ENCODE results near the gene DENND1A.

The DENND1A gene

DNA sequence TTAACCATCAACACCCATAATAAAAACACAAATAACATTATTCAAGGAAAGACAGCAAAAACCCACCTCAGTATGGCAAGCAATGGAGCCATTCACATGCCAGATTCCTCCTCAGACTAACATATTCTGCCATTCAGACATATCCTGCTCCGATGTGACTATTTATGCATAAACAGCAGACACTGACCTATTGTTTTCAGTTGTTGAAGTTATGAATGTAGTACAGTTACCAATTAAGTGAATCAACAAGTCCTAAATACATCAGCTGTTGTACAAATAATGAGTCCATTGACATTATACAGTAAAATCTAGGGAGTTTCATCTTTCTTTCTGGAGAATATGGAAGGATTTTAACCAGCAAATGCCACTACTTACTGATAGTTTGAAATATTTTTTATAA is 131.7 kb downstream of the DENND1A start:
- no peak overlapping the region for H3K14ac ChIP-seq (ENCODE audit: low read length)
- H4K8ac ChIP-seq (ENCODE audit: low read depth, low read length) = no peak overlapping the region
- H3K36me3 ChIP-seq (replicated peaks in 1 of 2; ENCODE audit: control insufficient read depth in 2 of 2, insufficient read depth in 2 of 2, low read length in 2 of 2) = no peaks in the 10 kb centered on the region
- H2BK120ac ChIP-seq (ENCODE audit: low read depth, low read length) = no peak overlapping the region
- no peak overlapping the region for H3K9ac ChIP-seq (ENCODE audit: low read depth, low read length, poor library complexity)
- no peak overlapping the region for H3K4me3 ChIP-seq (ENCODE audit: low read length in 2 of 2)
- no peak overlapping the region for H2BK15ac ChIP-seq (ENCODE audit: low read length)
- H4K91ac ChIP-seq (ENCODE audit: low read depth, low read length, poor library complexity) = no peak overlapping the region
- no peak overlapping the region for H3K4me2 ChIP-seq (ENCODE audit: insufficient read depth, low read length, poor library complexity, severe bottlenecking)
- H3K4ac ChIP-seq (ENCODE audit: low read length) = no peak overlapping the region
- no peak overlapping the region for H3K18ac ChIP-seq (ENCODE audit: low read length)
- H3K79me1 ChIP-seq (ENCODE audit: low read depth, low read length) = no peaks in the 10 kb centered on the region
- no peak overlapping the region for H2AFZ ChIP-seq (ENCODE audit: low read length)
- H3K27me3 ChIP-seq (ENCODE audit: control insufficient read depth in 3 of 3, insufficient read depth in 3 of 3, low read depth in 1 of 3, low read length in 3 of 3) = no peaks in the 10 kb centered on the region
- H3K4me1 ChIP-seq (ENCODE audit: control insufficient read depth in 2 of 2, insufficient read depth in 1 of 2, low read depth in 1 of 2, low read length in 2 of 2) = peaks cover 0 to 4% of the 10 kb centered on the region in 2 donors
- H3K27ac ChIP-seq (replicated peaks; ENCODE audit: low read length) = no peak overlapping the region
- WGBS, 2 donors (ENCODE audit: extremely low coverage in 2 of 2, insufficient read length in 2 of 2, insufficient replicate concordance in 1 of 2) = no CpG with 5 or more reads among the region's 1 CpG
- no peak overlapping the region for H2BK5ac ChIP-seq (ENCODE audit: low read length)
- no peak overlapping the region for H3K23ac ChIP-seq (ENCODE audit: low read depth, low read length, poor library complexity)
- no peak for DNase-seq (ENCODE audit: low spot score)
- H2AK5ac ChIP-seq (ENCODE audit: low read depth, low read length) = no peak overlapping the region
- H3K9me3 ChIP-seq (replicated peaks in 1 of 2; ENCODE audit: control insufficient read depth in 2 of 2, insufficient read depth in 1 of 2, low read depth in 1 of 2, low read length in 2 of 2) = no peaks in the 10 kb centered on the region
- no peak overlapping the region for H2BK12ac ChIP-seq (ENCODE audit: low read length)

DNA sequence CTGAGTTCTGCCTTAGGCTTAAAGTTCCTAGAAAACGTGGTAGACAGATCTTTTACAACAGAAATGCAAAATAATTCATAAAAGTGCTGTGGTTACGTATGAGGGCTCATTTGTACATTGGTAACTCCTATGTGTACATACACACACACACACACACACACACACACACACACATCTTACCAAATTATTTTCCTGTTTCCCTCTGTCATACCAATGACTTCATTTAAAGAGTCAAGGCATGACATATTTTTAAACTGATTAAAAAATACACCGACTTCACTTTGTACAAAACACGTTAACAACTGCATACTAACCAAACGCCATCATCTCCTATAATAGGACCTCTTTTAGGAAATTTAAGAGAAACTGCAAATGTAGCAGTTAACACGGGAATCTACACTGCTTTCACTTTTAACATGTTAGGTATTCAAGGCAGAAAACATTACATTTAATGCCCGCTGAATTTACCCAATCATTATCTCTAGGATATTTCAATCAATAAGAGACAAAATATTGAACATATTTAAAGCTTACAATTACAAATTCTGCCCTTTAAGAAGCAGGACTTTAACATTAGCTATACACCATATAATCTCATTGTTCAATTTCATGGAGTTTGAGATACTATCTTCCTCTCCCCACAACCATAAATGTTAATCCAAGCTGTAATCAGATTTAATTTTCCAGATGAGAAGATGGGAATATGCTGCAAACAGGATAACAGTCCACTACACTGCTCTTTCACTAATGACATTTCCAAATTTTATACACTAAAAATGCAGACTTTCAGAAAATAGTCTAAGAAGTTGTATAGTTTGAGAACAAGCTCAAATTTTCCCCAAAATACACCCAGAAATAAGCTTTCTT is 133.1 kb downstream of the DENND1A start:
- H4K91ac ChIP-seq (ENCODE audit: low read depth, low read length, poor library complexity) = no peak overlapping the region
- H2BK12ac ChIP-seq (ENCODE audit: low read length) = no peak overlapping the region
- H3K79me1 ChIP-seq (ENCODE audit: low read depth, low read length) = no peaks in the 10 kb centered on the region
- no peak overlapping the region for H3K4ac ChIP-seq (ENCODE audit: low read length)
- no peak overlapping the region for H3K18ac ChIP-seq (ENCODE audit: low read length)
- no peak overlapping the region for H3K9ac ChIP-seq (ENCODE audit: low read depth, low read length, poor library complexity)
- no peak overlapping the region for H2BK5ac ChIP-seq (ENCODE audit: low read length)
- no peak for DNase-seq (ENCODE audit: low spot score)
- H3K14ac ChIP-seq (ENCODE audit: low read length) = no peak overlapping the region
- H3K9me3 ChIP-seq (replicated peaks in 1 of 2; ENCODE audit: control insufficient read depth in 2 of 2, insufficient read depth in 1 of 2, low read depth in 1 of 2, low read length in 2 of 2) = no peaks in the 10 kb centered on the region
- H3K4me3 ChIP-seq (ENCODE audit: low read length in 2 of 2) = no peak overlapping the region
- no peak overlapping the region for H3K4me2 ChIP-seq (ENCODE audit: insufficient read depth, low read length, poor library complexity, severe bottlenecking)
- no peak overlapping the region for H2AK5ac ChIP-seq (ENCODE audit: low read depth, low read length)
- H2BK15ac ChIP-seq (ENCODE audit: low read length) = no peak overlapping the region
- H3K4me1 ChIP-seq (ENCODE audit: control insufficient read depth in 2 of 2, insufficient read depth in 1 of 2, low read depth in 1 of 2, low read length in 2 of 2) = peaks cover 0 to 2% of the 10 kb centered on the region in 2 donors
- WGBS, 2 donors (ENCODE audit: extremely low coverage in 2 of 2, insufficient read length in 2 of 2, insufficient replicate concordance in 1 of 2) = no CpG with 5 or more reads among the region's 7 CpGs
- no peak overlapping the region for H4K8ac ChIP-seq (ENCODE audit: low read depth, low read length)
- H2BK120ac ChIP-seq (ENCODE audit: low read depth, low read length) = no peak overlapping the region
- no peaks in the 10 kb centered on the region for H3K27me3 ChIP-seq (ENCODE audit: control insufficient read depth in 3 of 3, insufficient read depth in 3 of 3, low read depth in 1 of 3, low read length in 3 of 3)
- no peak overlapping the region for H3K23ac ChIP-seq (ENCODE audit: low read depth, low read length, poor library complexity)
- no peaks in the 10 kb centered on the region for H3K36me3 ChIP-seq (replicated peaks in 1 of 2; ENCODE audit: control insufficient read depth in 2 of 2, insufficient read depth in 2 of 2, low read length in 2 of 2)
- H3K27ac ChIP-seq (replicated peaks; ENCODE audit: low read length) = no peak overlapping the region
- H2AFZ ChIP-seq (ENCODE audit: low read length) = no peak overlapping the region

DNA sequence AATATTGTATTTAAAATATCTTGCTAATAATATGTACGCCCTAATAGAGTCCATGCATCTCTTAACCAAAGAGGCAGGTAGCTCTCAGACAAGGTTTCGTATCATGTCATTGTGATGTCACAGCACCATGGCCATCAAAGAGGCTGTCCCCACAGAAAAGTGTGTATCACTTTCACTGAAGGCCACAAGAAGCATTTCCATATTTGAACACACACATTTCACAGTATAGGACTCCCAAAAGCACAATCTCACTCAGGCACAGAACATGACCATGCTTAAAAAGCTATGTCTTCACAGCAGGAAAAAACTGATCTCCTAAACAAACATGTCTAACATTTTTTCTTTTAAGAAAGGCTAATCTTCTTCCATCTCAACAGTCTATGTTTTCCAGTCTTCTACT is 133.8 kb downstream of the DENND1A start:
- H2BK120ac ChIP-seq (ENCODE audit: low read depth, low read length) = no peak overlapping the region
- H3K27ac ChIP-seq (replicated peaks; ENCODE audit: low read length) = no peak overlapping the region
- H3K23ac ChIP-seq (ENCODE audit: low read depth, low read length, poor library complexity) = no peak overlapping the region
- no peak overlapping the region for H2AK5ac ChIP-seq (ENCODE audit: low read depth, low read length)
- DNase-seq (ENCODE audit: low spot score) = no peak
- H3K4me3 ChIP-seq (ENCODE audit: low read length in 2 of 2) = no peak overlapping the region
- WGBS, 2 donors (ENCODE audit: extremely low coverage in 2 of 2, insufficient read length in 2 of 2, insufficient replicate concordance in 1 of 2) = no CpG with 5 or more reads among the region's 2 CpGs
- H3K4ac ChIP-seq (ENCODE audit: low read length) = no peak overlapping the region
- no peak overlapping the region for H3K18ac ChIP-seq (ENCODE audit: low read length)
- no peak overlapping the region for H4K8ac ChIP-seq (ENCODE audit: low read depth, low read length)
- H2BK15ac ChIP-seq (ENCODE audit: low read length) = no peak overlapping the region
- H4K91ac ChIP-seq (ENCODE audit: low read depth, low read length, poor library complexity) = no peak overlapping the region
- no peak overlapping the region for H2BK5ac ChIP-seq (ENCODE audit: low read length)
- H3K4me1 ChIP-seq (ENCODE audit: control insufficient read depth in 2 of 2, insufficient read depth in 1 of 2, low read depth in 1 of 2, low read length in 2 of 2) = peaks cover 0 to 2% of the 10 kb centered on the region in 2 donors
- H3K9me3 ChIP-seq (replicated peaks in 1 of 2; ENCODE audit: control insufficient read depth in 2 of 2, insufficient read depth in 1 of 2, low read depth in 1 of 2, low read length in 2 of 2) = no peaks in the 10 kb centered on the region
- H3K14ac ChIP-seq (ENCODE audit: low read length) = no peak overlapping the region
- H3K4me2 ChIP-seq (ENCODE audit: insufficient read depth, low read length, poor library complexity, severe bottlenecking) = no peak overlapping the region
- no peak overlapping the region for H2BK12ac ChIP-seq (ENCODE audit: low read length)
- no peak overlapping the region for H3K9ac ChIP-seq (ENCODE audit: low read depth, low read length, poor library complexity)
- H2AFZ ChIP-seq (ENCODE audit: low read length) = no peak overlapping the region
- no peaks in the 10 kb centered on the region for H3K79me1 ChIP-seq (ENCODE audit: low read depth, low read length)
- no peaks in the 10 kb centered on the region for H3K27me3 ChIP-seq (ENCODE audit: control insufficient read depth in 3 of 3, insufficient read depth in 3 of 3, low read depth in 1 of 3, low read length in 3 of 3)
- no peaks in the 10 kb centered on the region for H3K36me3 ChIP-seq (replicated peaks in 1 of 2; ENCODE audit: control insufficient read depth in 2 of 2, insufficient read depth in 2 of 2, low read length in 2 of 2)

DNA sequence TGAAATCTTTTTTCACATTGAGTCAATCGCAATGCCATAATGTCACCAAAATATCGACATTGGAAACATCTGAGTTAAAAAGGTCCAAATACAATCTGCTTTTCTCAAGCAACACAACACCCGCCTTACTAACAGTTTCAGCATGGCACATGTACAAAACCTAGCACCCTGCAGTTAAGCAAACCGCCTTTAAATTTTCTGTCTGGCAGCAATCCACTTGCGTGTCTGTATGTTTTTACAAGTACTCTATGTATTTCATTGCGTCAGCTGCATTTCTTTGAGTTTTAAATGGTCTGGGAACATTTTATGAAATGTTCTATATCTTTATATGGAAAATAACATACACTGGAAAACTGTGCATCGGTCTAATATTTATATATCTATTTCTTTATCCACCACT is 134.6 kb downstream of the DENND1A start:
- Histone ChIP-seq H2BK120ac (ENCODE audit: low read depth, low read length) (no peak overlapping the region), H3K4me3 (ENCODE audit: low read length in 2 of 2) (no peak overlapping the region), H2BK5ac (ENCODE audit: low read length) (no peak overlapping the region), H2AFZ (ENCODE audit: low read length) (no peak overlapping the region), H3K79me1 (ENCODE audit: low read depth, low read length) (no peaks in the 10 kb centered on the region), H3K4me1 (ENCODE audit: control insufficient read depth in 2 of 2, insufficient read depth in 1 of 2, low read depth in 1 of 2, low read length in 2 of 2) (peaks cover 0 to 2% of the 10 kb centered on the region in 2 donors), H3K36me3 (replicated peaks in 1 of 2; ENCODE audit: control insufficient read depth in 2 of 2, insufficient read depth in 2 of 2, low read length in 2 of 2) (no peaks in the 10 kb centered on the region), H3K23ac (ENCODE audit: low read depth, low read length, poor library complexity) (no peak overlapping the region), H4K8ac (ENCODE audit: low read depth, low read length) (no peak overlapping the region), H3K9ac (ENCODE audit: low read depth, low read length, poor library complexity) (no peak overlapping the region), H4K91ac (ENCODE audit: low read depth, low read length, poor library complexity) (no peak overlapping the region), H3K9me3 (replicated peaks in 1 of 2; ENCODE audit: control insufficient read depth in 2 of 2, insufficient read depth in 1 of 2, low read depth in 1 of 2, low read length in 2 of 2) (no peaks in the 10 kb centered on the region), H2AK5ac (ENCODE audit: low read depth, low read length) (no peak overlapping the region), H3K4me2 (ENCODE audit: insufficient read depth, low read length, poor library complexity, severe bottlenecking) (no peak overlapping the region), H3K18ac (ENCODE audit: low read length) (no peak overlapping the region), H3K27ac (replicated peaks; ENCODE audit: low read length) (no peak overlapping the region), H3K4ac (ENCODE audit: low read length) (no peak overlapping the region), H3K27me3 (ENCODE audit: control insufficient read depth in 3 of 3, insufficient read depth in 3 of 3, low read depth in 1 of 3, low read length in 3 of 3) (no peaks in the 10 kb centered on the region), H2BK15ac (ENCODE audit: low read length) (no peak overlapping the region), H2BK12ac (ENCODE audit: low read length) (no peak overlapping the region), H3K14ac (ENCODE audit: low read length) (no peak overlapping the region)
- DNase-seq (ENCODE audit: low spot score) = no peak
- no CpG with 5 or more reads among the region's 7 CpGs for WGBS, 2 donors (ENCODE audit: extremely low coverage in 2 of 2, insufficient read length in 2 of 2, insufficient replicate concordance in 1 of 2)

All from neuronal stem cell (in vitro differentiated cells).